ENCODE results near the gene TMEM272. TPM values are rescaled to one million over a fixed set of nuclear protein-coding genes. Genes with fewer than 3 reads are reported as not detected.

The TMEM272 gene
- total RNA-seq, 3 donors from 2014 or later, result under 0.01 to 0.16 TPM; not detected in 1

- Histone ChIP-seq H3K9me3 (no peaks in the 10 kb centered on the region), H3K36me3 (no peaks in the 10 kb centered on the region), H3K27ac (no peak overlapping the region), H3K4me1 (peaks cover 0 to 4% of the 10 kb centered on the region in 2 donors), H3K27me3 (no peaks in the 10 kb centered on the region), H3K4me3 (no peak overlapping the region)
- TF ChIP-seq CTCF (IDR thresholded peaks at IDR 0.05) (no peak), POLR2AphosphoS5 (IDR thresholded peaks at IDR 0.05) (no peak), POLR2A (IDR thresholded peaks at IDR 0.05) (no peak)
- intact Hi-C loops (cut with DNase I; ENCODE audit: low total_unique reads), result no loop called here
- DNase-seq (ENCODE audit: low spot score in 2 of 2), result no peak
These were observed 22.7 kb downstream of the TMEM272 start for GRCh38 chr13:51822106-51822815.

- Histone ChIP-seq H3K36me3 (no peaks in the 10 kb centered on the region), H3K27ac (no peak overlapping the region)
- DNase-seq (ENCODE audit: low spot score in 2 of 2), result no peak
These were observed 23.4 kb downstream of the TMEM272 start for GRCh38 chr13:51821606-51822005.

GRCh38 chr13:51820016-51820597 is 24.9 kb downstream of the TMEM272 start:
- H3K36me3 ChIP-seq, result no peaks in the 10 kb centered on the region
- H3K27me3 ChIP-seq, result no peaks in the 10 kb centered on the region
- no peak overlapping the region for H3K4me3 ChIP-seq
- H3K27ac ChIP-seq, result no peak overlapping the region
- intact Hi-C loops (cut with DNase I; ENCODE audit: low total_unique reads), result no loop called here
- TF ChIP-seq POLR2A (IDR thresholded peaks at IDR 0.05), result no peak
- no peak for TF ChIP-seq CTCF (IDR thresholded peaks at IDR 0.05)
- no peak for TF ChIP-seq POLR2AphosphoS5 (IDR thresholded peaks at IDR 0.05)
- no peaks in the 10 kb centered on the region for H3K9me3 ChIP-seq
- DNase-seq (ENCODE audit: low spot score in 2 of 2), result no peak
- peaks cover 4 to 5% of the 10 kb centered on the region in 2 donors for H3K4me1 ChIP-seq

More at GRCh38 chr13:51821606-51822005, 23.4 kb downstream of the TMEM272 start:
- H3K4me3 ChIP-seq, result no peak overlapping the region
- intact Hi-C loops (cut with DNase I; ENCODE audit: low total_unique reads), result no loop called here
- no peak for TF ChIP-seq POLR2AphosphoS5 (IDR thresholded peaks at IDR 0.05)
- no peak for TF ChIP-seq POLR2A (IDR thresholded peaks at IDR 0.05)
- no peak for TF ChIP-seq CTCF (IDR thresholded peaks at IDR 0.05)
- H3K9me3 ChIP-seq, result no peaks in the 10 kb centered on the region
- peaks cover 0 to 4% of the 10 kb centered on the region in 2 donors for H3K4me1 ChIP-seq
- no peaks in the 10 kb centered on the region for H3K27me3 ChIP-seq

GRCh38 chr13:51819544-51819943 is 25.4 kb downstream of the TMEM272 start:
- Histone ChIP-seq H3K36me3 (no peaks in the 10 kb centered on the region), H3K4me1 (peaks cover 4 to 5% of the 10 kb centered on the region in 2 donors), H3K27me3 (no peaks in the 10 kb centered on the region), H3K9me3 (no peaks in the 10 kb centered on the region), H3K4me3 (no peak overlapping the region), H3K27ac (no peak overlapping the region)
- DNase-seq (ENCODE audit: low spot score in 2 of 2), result no peak
- intact Hi-C loops (cut with DNase I; ENCODE audit: low total_unique reads), result no loop called here
- TF ChIP-seq POLR2AphosphoS5 (IDR thresholded peaks at IDR 0.05) (no peak), POLR2A (IDR thresholded peaks at IDR 0.05) (no peak), CTCF (IDR thresholded peaks at IDR 0.05) (no peak)

- H3K4me1 ChIP-seq, result peaks cover 4 to 5% of the 10 kb centered on the region in 2 donors
- H3K9me3 ChIP-seq, result no peaks in the 10 kb centered on the region
- no peaks in the 10 kb centered on the region for H3K36me3 ChIP-seq
- H3K27me3 ChIP-seq, result no peaks in the 10 kb centered on the region
- intact Hi-C loops (cut with DNase I; ENCODE audit: low total_unique reads), result no loop called here
- no peak overlapping the region for H3K27ac ChIP-seq
- TF ChIP-seq CTCF (IDR thresholded peaks at IDR 0.05), result no peak
- no peak for TF ChIP-seq POLR2A (IDR thresholded peaks at IDR 0.05)
- TF ChIP-seq POLR2AphosphoS5 (IDR thresholded peaks at IDR 0.05), result no peak
- no peak for DNase-seq (ENCODE audit: low spot score in 2 of 2)
- no peak overlapping the region for H3K4me3 ChIP-seq
These were observed 26.0 kb downstream of the TMEM272 start for GRCh38 chr13:51818781-51819511.

All from breast epithelium (tissue), 4 donors.